IMR-90 (cell line): ENCODE results near the gene FPR2. TPM values are rescaled to one million over a fixed set of nuclear protein-coding genes. Genes with fewer than 3 reads are reported as not detected.

Experiments
- ATAC-seq: fragments of 200-7000 bp; cut with Tn5 transposase; 2 replicates; pipeline ENCODE4 v1.9.1; 2020; ENCODE audit warnings: low read depth, mild to moderate bottlenecking, moderate library complexity
- BruUV-seq: library from RNA; stranded (reverse); fragments of 400-500 nt; replicated peaks from 2 replicates; lab custom pipeline; 2021; lab: Mats Ljungman, UMichigan
- CTCF ChIA-PET: fragments of 300-600 bp; formaldehyde crosslinking; extraction: SDS; loops from one replicate; lab custom pipeline; 2021; ENCODE audit warnings: antibody characterized with exemption; lab: Yijun Ruan, JAX
- POLR2A ChIA-PET: fragments of 300-600 bp; sonication (Branson Sonifier 250); formaldehyde crosslinking; loops from one replicate; lab custom pipeline; 2022; ENCODE audit warnings: antibody characterized with exemption; ENCODE audit not compliant: unreplicated experiment; lab: Charles Lee
- DNase-seq: peaks from one replicate; pipeline ENCODE4 v3.0.0; 2013
- H2AFZ ChIP-seq: replicated peaks from 2 replicates; pipeline ENCODE3; 2013; ENCODE audit warnings: low read length, mild to moderate bottlenecking; ENCODE audit not compliant: poor library complexity
- H2AK5ac ChIP-seq: 2 replicates; pipeline ENCODE4 v1.6.1; 2013; ENCODE audit warnings: low read depth, low read length, inconsistent platforms
- H2AK9ac ChIP-seq: replicated peaks from 2 replicates; pipeline ENCODE3; 2013; ENCODE audit warnings: mild to moderate bottlenecking, low read depth, low read length, moderate library complexity; ENCODE audit not compliant: poor library complexity
- H2BK120ac ChIP-seq: 2 replicates; pipeline ENCODE4 v1.6.1; 2013; ENCODE audit warnings: low read depth, low read length, inconsistent platforms
- H2BK15ac ChIP-seq: 3 replicates; pipeline ENCODE4 v1.6.1; 2013; ENCODE audit warnings: low read depth, low read length, inconsistent platforms
- H2BK20ac ChIP-seq: 2 replicates; pipeline ENCODE4 v1.6.1; 2013; ENCODE audit warnings: low read depth, mild to moderate bottlenecking, inconsistent platforms, low read length, moderate library complexity
- H2BK5ac ChIP-seq: 2 replicates; pipeline ENCODE4 v1.6.1; 2013; ENCODE audit warnings: mild to moderate bottlenecking, low read depth, low read length, inconsistent platforms; ENCODE audit not compliant: poor library complexity, severe bottlenecking
- H3K14ac ChIP-seq: replicated peaks from 2 replicates; pipeline ENCODE4 v1.6.1; 2013; ENCODE audit warnings: low read depth, low read length, inconsistent platforms
- H3K18ac ChIP-seq: 2 replicates; pipeline ENCODE4 v1.6.1; 2013; ENCODE audit warnings: low read depth, low read length, control low read depth
- H3K23ac ChIP-seq: 2 replicates; pipeline ENCODE4 v1.6.1; 2013; ENCODE audit warnings: low read depth, low read length, inconsistent platforms
- H3K27ac ChIP-seq: 2 replicates; pipeline ENCODE4 v1.5.1; 2013; ENCODE audit warnings: mild to moderate bottlenecking, control low read depth, low read length; ENCODE audit not compliant: insufficient read depth
- H3K27me3 ChIP-seq: 2 replicates; pipeline ENCODE4 v1.6.1; 2013; ENCODE audit warnings: low read length; ENCODE audit not compliant: control insufficient read depth, insufficient read depth
- H3K36me3 ChIP-seq: 2 replicates; pipeline ENCODE4 v1.6.1; 2013; ENCODE audit warnings: low read length, mixed read lengths; ENCODE audit not compliant: control insufficient read depth, insufficient read depth
- H3K4ac ChIP-seq: 2 replicates; pipeline ENCODE4 v1.6.1; 2013; ENCODE audit warnings: low read depth, low read length, inconsistent platforms
- H3K4me1 ChIP-seq: 2 replicates; pipeline ENCODE4 v1.6.1; 2013; ENCODE audit warnings: low read length, mixed read lengths; ENCODE audit not compliant: control insufficient read depth, insufficient read depth
- H3K4me2 ChIP-seq: 2 replicates; pipeline ENCODE4 v1.6.1; 2013; ENCODE audit warnings: low read depth, mild to moderate bottlenecking, control low read depth, low read length, moderate library complexity
- H3K4me3 ChIP-seq: 2 replicates; pipeline ENCODE4 v1.5.1; 2013; ENCODE audit warnings: low read depth, mild to moderate bottlenecking, control low read depth, low read length, moderate library complexity; ENCODE audit not compliant: insufficient read depth
- H3K56ac ChIP-seq: 2 replicates; pipeline ENCODE4 v1.6.1; 2013; ENCODE audit warnings: low read length, inconsistent platforms; ENCODE audit not compliant: insufficient read depth; ENCODE audit errors: extremely low read depth
- H3K79me1 ChIP-seq, 2 experiments: 2 replicates each; pipeline ENCODE4 v1.6.1; 2013; ENCODE audit warnings: low read length in 2 of 2, inconsistent platforms in 1 of 2, low read depth in 1 of 2
- H3K9ac ChIP-seq: 2 replicates; pipeline ENCODE4 v1.6.1; 2013; ENCODE audit warnings: low read depth, low read length, control low read depth
- H3K9me1 ChIP-seq: 2 replicates; pipeline ENCODE4 v1.6.1; 2013; ENCODE audit warnings: low read length, inconsistent platforms; ENCODE audit not compliant: insufficient read depth
- H3K9me3 ChIP-seq: 2 replicates; pipeline ENCODE4 v1.6.1; 2013; ENCODE audit warnings: low read length; ENCODE audit not compliant: control insufficient read depth, insufficient read depth
- H4K20me1 ChIP-seq: 2 replicates; pipeline ENCODE4 v1.6.1; 2013; ENCODE audit warnings: low read length, inconsistent platforms; ENCODE audit not compliant: insufficient read depth
- H4K5ac ChIP-seq: 2 replicates; pipeline ENCODE4 v1.6.1; 2013; ENCODE audit warnings: mild to moderate bottlenecking, low read depth, low read length, control low read depth
- H4K8ac ChIP-seq, 2 experiments: 2 replicates each; pipeline ENCODE4 v1.6.1; 2013; ENCODE audit warnings: low read depth in 2 of 2, low read length in 2 of 2, control low read depth in 1 of 2, inconsistent platforms in 1 of 2
- H4K91ac ChIP-seq: 2 replicates; pipeline ENCODE4 v1.6.1; 2013; ENCODE audit warnings: low read depth, low read length, inconsistent platforms; ENCODE audit not compliant: insufficient read depth
- BHLHE40 ChIP-seq: fragments of 150-350 bp; IDR thresholded peaks from 2 replicates; pipeline ENCODE4 v1.6.1; 2016; ENCODE audit warnings: mild to moderate bottlenecking, low read depth, low read length
- MXI1 ChIP-seq: IDR thresholded peaks from 2 replicates; pipeline ENCODE4 v1.6.1; 2012; ENCODE audit warnings: low read depth, mild to moderate bottlenecking, low read length, moderate library complexity, borderline replicate concordance
- POLR2A ChIP-seq: IDR thresholded peaks from 2 replicates; pipeline ENCODE4 v1.6.1; 2012; ENCODE audit warnings: mild to moderate bottlenecking, low read depth, low read length
- RCOR1 ChIP-seq: IDR thresholded peaks from 2 replicates; pipeline ENCODE4 v1.6.1; 2012; ENCODE audit warnings: mild to moderate bottlenecking, low read length, improper control_type of control experiment; ENCODE audit not compliant: insufficient replicate concordance
- RFX5 ChIP-seq: IDR thresholded peaks from 2 replicates; pipeline ENCODE4 v1.8.0; 2012; ENCODE audit warnings: low read depth, mild to moderate bottlenecking, low read length, moderate library complexity
- WGBS, 2 experiments: methylation state at CpG; one replicate each; pipeline versions ENCODE4 v1.1.5 to v1.1.7; 2013; ENCODE audit warnings: missing lambda C conversion rate in 2 of 2; ENCODE audit not compliant: insufficient read length in 1 of 2; ENCODE audit errors: extremely low coverage in 2 of 2; 5-methylcytosine and 5-hydroxymethylcytosine counted together
- dilution Hi-C: fragments of 300-500 bp; cut with HindIII; formaldehyde crosslinking; loops from one replicate; pipeline ENCODE4 v1.14.3; 2018; ENCODE audit warnings: low sequenced_read_pairs; ENCODE audit not compliant: unreplicated experiment
- in situ Hi-C: fragments of 300-500 bp; cut with MboI; formaldehyde crosslinking; loops from 3 replicates; pipeline ENCODE4 v1.14.3; 2019; ENCODE audit warnings: low sequenced_read_pairs, inconsistent platforms, mixed read lengths
- intact Hi-C: fragments of 100-400 bp; cut with micrococcal nuclease; formaldehyde crosslinking; loops from 2 replicates; pipeline ENCODE4 v1.10.0; 2022
- polyA plus RNA-seq, 3 experiments: library from polyadenylated mRNA; depleted of rRNA; stranded (reverse); fragments of >200 nt; gene quantifications; 2 replicates each; pipeline ENCODE4 v1.2.3, GENCODE V29; 2012; ENCODE audit warnings: low replicate concordance in 1 of 3
- total RNA-seq: library from RNA; depleted of rRNA; stranded (reverse); fragments of >200 nt; gene quantifications from 2 replicates; pipeline ENCODE4 v1.2.3, GENCODE V29; 2012
- TF ChIP-seq, protein P1 (sequence below): fragments of 150-350 bp; IDR thresholded peaks from 2 replicates; pipeline ENCODE4 v1.6.1; 2017; ENCODE audit warnings: mild to moderate bottlenecking, antibody characterized with exemption, low read length, low read depth

FPR2 gene
- total and polyA plus RNA-seq, 2 of the 4 experiments (the other 2 are of a cell fraction), result not detected

DNA sequence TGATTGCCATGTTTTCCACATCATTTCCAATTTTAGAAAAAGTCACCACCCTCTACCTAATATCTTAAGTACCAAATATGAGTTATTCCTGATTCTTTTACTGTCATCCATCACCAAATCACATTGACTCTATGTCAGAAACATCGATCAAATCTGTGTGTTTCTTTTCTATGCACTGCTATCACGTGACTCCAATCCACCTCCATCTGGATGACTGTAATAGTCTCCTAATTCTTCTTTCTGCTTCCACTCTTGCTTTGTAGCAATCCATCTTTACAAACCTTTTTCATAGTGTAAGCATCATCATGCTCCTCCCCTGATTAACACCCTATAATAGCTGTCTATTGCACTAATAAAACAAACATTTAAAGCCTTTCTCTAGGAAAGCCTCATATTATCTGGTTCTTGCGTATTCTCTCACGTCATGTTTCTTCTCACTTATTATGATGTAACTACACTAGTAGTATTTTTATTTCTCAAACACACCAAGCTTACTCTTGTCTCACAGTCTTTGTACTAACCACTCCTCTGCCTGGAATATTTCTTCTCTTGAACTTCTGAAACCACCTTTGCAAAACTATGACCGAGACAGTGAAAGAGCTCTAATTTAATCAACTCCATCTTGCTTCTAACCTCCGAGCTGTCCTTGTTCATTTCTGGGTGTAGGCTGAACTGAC, 23.3 kb downstream of the FPR2 start:
- H3K14ac ChIP-seq, result no peak overlapping the region
- no peak overlapping the region for H4K8ac ChIP-seq
- ChIA-PET CTCF (no interaction called here), POLR2A (no interaction called here)
- no peak overlapping the region for H3K18ac ChIP-seq
- H2BK20ac ChIP-seq, result no peak overlapping the region
- no peak overlapping the region for H2AK9ac ChIP-seq
- intact Hi-C loops, result no loop called here
- H3K27me3 ChIP-seq, result peaks cover 2% of the 10 kb centered on the region; the same call in 1 of the 2 replicates
- DNase-seq, result no peak
- H3K27ac ChIP-seq, result no peak overlapping the region
- no peak overlapping the region for H3K23ac ChIP-seq
- H2BK120ac ChIP-seq, result no peak overlapping the region
- no peak overlapping the region for H4K5ac ChIP-seq
- H3K4me2 ChIP-seq, result no peak overlapping the region
- in situ Hi-C loops, result no loop called here
- H4K20me1 ChIP-seq, result no peaks in the 10 kb centered on the region
- no TSS peak for BruUV-seq
- H3K9me1 ChIP-seq, result no peaks in the 10 kb centered on the region
- H3K4me1 ChIP-seq, result no peaks in the 10 kb centered on the region
- H2BK15ac ChIP-seq, result no peak overlapping the region
- no peak overlapping the region for H2AFZ ChIP-seq
- dilution Hi-C loops, result no loop called here
- H4K91ac ChIP-seq, result no peak overlapping the region
- no peak overlapping the region for H3K4ac ChIP-seq
- H3K56ac ChIP-seq, result no peak overlapping the region
- no peak overlapping the region for H3K4me3 ChIP-seq
- no peaks in the 10 kb centered on the region for H3K9me3 ChIP-seq
- H2AK5ac ChIP-seq, result no peak overlapping the region
- ATAC-seq, result no peak
- no CpG with 5 or more reads among the region's 6 CpGs for WGBS, 2 experiments
- H3K36me3 ChIP-seq, result no peaks in the 10 kb centered on the region
- no peaks in the 10 kb centered on the region for H3K79me1 ChIP-seq
- H2BK5ac ChIP-seq, result no peak overlapping the region
- TF ChIP-seq RCOR1 (no peak), BHLHE40 (no peak), RFX5 (no peak), POLR2A (no peak), MXI1 (no peak)
- TF ChIP-seq, protein P1, sequence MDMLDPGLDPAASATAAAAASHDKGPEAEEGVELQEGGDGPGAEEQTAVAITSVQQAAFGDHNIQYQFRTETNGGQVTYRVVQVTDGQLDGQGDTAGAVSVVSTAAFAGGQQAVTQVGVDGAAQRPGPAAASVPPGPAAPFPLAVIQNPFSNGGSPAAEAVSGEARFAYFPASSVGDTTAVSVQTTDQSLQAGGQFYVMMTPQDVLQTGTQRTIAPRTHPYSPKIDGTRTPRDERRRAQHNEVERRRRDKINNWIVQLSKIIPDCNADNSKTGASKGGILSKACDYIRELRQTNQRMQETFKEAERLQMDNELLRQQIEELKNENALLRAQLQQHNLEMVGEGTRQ, result no peak
- no peak overlapping the region for H3K9ac ChIP-seq
